Dendritic cell treated with granulocyte-macrophage colony-stimulating factor and Interleukin-4, amounts not matched to agents 40 ng/mL and 50 ng/mL, for 4 days (primary cell): ENCODE results near the gene ASTN2.
"Not testable (repeated sequence)": the region's sequence is repeated elsewhere in the genome, so short reads cannot be mapped to it uniquely, and the experiment has no call there.

Source experiments
- H3K27ac Mint-ChIP-seq: one replicate; pipeline ENCODE4 v1.8.0; 2022; ENCODE audit warnings: mild to moderate bottlenecking, mixed read lengths
- H3K27me3 Mint-ChIP-seq: one replicate; pipeline ENCODE4 v1.8.0; 2022; ENCODE audit warnings: mild to moderate bottlenecking, mixed read lengths
- H3K36me3 Mint-ChIP-seq: one replicate; pipeline ENCODE4 v1.8.0; 2022; ENCODE audit warnings: low read depth, mixed read lengths
- H3K4me1 Mint-ChIP-seq: one replicate; pipeline ENCODE4 v1.8.0; 2022; ENCODE audit warnings: low read depth, mixed read lengths
- H3K4me3 Mint-ChIP-seq: one replicate; pipeline ENCODE4 v1.8.0; 2022; ENCODE audit warnings: mild to moderate bottlenecking, moderate library complexity, mixed read lengths
- H3K9me3 Mint-ChIP-seq: one replicate; pipeline ENCODE4 v1.8.0; 2022; ENCODE audit warnings: mixed read lengths
- intact Hi-C: fragments of 100-400 bp; cut with micrococcal nuclease; formaldehyde crosslinking; loops from one replicate; pipeline ENCODE4 v1.15.0; 2022

The ASTN2 gene

DNA sequence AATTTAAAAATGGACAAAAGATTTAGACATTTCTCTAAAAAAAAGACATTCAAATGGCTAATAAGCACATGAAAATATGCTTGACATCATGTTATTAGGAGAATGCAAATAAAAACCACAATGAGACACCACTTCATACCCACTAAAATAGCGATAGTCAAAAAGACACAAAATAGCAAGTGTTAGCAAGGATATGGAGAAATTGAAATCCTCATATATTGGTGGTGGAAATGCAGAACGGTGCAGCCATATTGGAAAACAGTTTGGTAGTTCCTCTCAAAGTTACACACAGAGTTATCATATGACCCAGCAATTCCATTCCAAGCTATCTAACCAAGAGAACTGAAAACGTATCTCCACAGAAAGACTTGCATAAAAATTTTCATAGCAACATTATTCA lies 955.3 kb downstream of the ASTN2 start:
- H3K27me3 Mint-ChIP-seq: no peaks in the 10 kb centered on the region
- intact Hi-C loops: no loop called here
- H3K9me3 Mint-ChIP-seq: peaks cover 16% of the 10 kb centered on the region
- no peak overlapping the region for H3K27ac Mint-ChIP-seq
- H3K36me3 Mint-ChIP-seq: no peaks in the 10 kb centered on the region
- H3K4me3 Mint-ChIP-seq: no peak overlapping the region
- no peaks in the 10 kb centered on the region for H3K4me1 Mint-ChIP-seq

DNA sequence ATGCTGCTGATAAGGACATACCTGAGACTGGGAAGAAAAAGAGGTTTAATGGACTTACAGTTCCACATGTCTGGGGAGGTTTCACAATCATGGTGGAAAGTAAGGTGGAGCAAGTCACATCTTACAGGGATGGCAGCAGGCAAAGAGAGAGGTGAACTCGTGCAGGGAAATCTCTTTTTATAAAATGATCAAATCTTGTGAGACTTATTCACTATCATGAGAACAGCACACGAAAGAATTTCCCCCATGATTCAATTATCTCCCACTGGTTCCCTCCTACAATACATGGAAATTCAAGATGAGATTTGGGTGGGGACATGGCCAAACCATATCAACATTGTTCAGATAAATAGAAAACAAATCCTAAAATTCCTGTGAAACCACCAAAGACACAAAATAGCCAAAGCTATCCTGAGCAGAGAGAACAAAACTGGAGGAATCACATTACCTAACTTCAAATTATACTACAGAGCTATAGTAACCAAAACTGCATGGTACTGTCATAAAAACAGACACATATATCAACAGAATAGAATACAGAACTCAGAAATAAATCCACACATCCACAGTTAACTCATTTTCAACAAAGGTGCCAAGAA lies 958.3 kb downstream of the ASTN2 start:
- intact Hi-C loops: no loop called here
- Mint-ChIP-seq H3K27ac (no peak overlapping the region), H3K9me3 (peaks cover 16% of the 10 kb centered on the region), H3K36me3 (no peaks in the 10 kb centered on the region), H3K4me3 (no peak overlapping the region), H3K27me3 (no peaks in the 10 kb centered on the region), H3K4me1 (no peaks in the 10 kb centered on the region)

DNA sequence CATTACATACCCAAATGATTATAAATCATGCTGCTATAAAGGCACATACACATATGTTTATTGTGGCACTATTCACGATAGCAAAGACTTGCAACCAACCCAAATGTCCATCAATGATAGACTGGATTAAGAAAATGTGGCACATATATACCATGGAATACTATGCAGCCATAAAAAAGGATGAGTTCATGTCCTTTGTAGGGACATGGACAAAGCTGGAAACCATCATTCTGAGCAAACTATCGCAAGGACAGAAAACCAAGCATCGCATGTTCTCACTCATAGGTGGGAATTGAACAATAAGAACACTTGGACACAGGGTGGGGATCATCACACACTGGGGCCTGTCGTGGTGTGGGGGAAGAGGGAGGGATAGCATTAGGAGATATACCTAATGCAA lies 960.3 kb downstream of the ASTN2 start:
- intact Hi-C loops, H3K4me3 Mint-ChIP-seq, H3K27me3 Mint-ChIP-seq, H3K27ac Mint-ChIP-seq, H3K4me1 Mint-ChIP-seq, H3K36me3 Mint-ChIP-seq: not testable (repeated sequence)
- H3K9me3 Mint-ChIP-seq: peaks cover 16% of the 10 kb centered on the region

DNA sequence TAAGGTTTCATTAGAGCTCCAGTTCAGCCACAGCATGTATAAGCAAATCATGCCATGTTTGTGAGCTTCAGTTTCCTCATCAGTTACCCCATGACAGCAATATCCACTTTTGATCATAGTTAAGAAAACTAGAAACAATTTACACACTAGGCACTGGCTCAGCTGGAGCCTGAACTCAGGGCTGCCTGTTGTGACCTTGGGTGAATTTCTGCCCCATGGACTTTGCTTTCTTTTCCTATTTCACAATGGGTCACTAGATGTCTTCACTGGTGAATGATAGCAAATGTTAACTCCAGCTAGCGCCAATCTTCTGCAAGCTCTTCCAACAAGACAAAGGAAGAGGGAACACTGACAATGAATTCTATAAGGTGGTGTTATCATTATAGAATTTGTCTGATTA lies 961.1 kb downstream of the ASTN2 start:
- H3K27me3 Mint-ChIP-seq: no peaks in the 10 kb centered on the region
- no peak overlapping the region for H3K27ac Mint-ChIP-seq
- H3K4me1 Mint-ChIP-seq: peaks cover 6% of the 10 kb centered on the region
- peaks cover 16% of the 10 kb centered on the region for H3K9me3 Mint-ChIP-seq
- H3K36me3 Mint-ChIP-seq: no peaks in the 10 kb centered on the region
- no peak overlapping the region for H3K4me3 Mint-ChIP-seq
- intact Hi-C loops: no loop called here

DNA sequence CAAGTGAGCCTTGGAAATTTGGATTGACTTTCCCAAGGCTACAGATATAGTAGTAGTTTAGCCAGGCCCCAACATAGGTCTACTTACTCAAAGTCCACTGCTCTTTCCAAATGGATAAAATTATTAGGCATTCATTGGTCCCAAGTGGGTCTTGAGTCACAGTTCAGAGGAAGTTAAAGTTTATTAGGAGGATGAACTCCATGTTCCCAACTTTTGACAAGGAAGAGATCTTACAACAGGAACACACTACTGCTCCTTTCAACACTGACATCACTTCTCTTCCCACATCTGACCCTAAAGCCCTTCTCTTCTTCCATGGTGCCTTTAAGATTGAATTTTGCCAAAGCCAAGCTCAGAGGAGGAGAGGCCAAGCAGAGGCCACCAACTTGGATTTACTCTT lies 962.2 kb downstream of the ASTN2 start:
- peaks cover 6% of the 10 kb centered on the region for H3K4me1 Mint-ChIP-seq
- H3K9me3 Mint-ChIP-seq: peaks cover 16% of the 10 kb centered on the region
- no peak overlapping the region for H3K27ac Mint-ChIP-seq
- H3K4me3 Mint-ChIP-seq: no peak overlapping the region
- no peaks in the 10 kb centered on the region for H3K36me3 Mint-ChIP-seq
- no peaks in the 10 kb centered on the region for H3K27me3 Mint-ChIP-seq
- intact Hi-C loops: no loop called here

DNA sequence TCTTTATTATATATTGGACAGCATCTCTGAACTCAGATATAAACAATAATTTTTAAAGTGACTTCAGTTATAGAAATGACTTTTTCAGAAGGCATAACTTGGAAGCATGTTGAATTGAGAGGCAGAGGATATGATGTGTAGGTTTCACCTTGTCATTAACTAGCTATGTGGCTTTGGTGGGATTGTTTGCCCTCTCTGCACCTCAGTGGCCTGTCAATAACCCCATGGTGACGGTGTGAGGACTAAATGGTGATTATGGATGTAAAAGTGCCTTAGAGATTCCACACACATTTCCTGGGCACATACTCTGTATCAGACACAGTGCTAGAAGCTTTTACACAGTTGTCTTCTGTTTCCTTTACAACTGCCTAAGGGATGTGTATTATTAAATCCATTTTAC lies 962.6 kb downstream of the ASTN2 start:
- intact Hi-C loops: no loop called here
- Mint-ChIP-seq H3K9me3 (peaks cover 14% of the 10 kb centered on the region), H3K27me3 (no peaks in the 10 kb centered on the region), H3K27ac (no peak overlapping the region), H3K4me1 (peaks cover 6% of the 10 kb centered on the region), H3K36me3 (no peaks in the 10 kb centered on the region), H3K4me3 (no peak overlapping the region)

DNA sequence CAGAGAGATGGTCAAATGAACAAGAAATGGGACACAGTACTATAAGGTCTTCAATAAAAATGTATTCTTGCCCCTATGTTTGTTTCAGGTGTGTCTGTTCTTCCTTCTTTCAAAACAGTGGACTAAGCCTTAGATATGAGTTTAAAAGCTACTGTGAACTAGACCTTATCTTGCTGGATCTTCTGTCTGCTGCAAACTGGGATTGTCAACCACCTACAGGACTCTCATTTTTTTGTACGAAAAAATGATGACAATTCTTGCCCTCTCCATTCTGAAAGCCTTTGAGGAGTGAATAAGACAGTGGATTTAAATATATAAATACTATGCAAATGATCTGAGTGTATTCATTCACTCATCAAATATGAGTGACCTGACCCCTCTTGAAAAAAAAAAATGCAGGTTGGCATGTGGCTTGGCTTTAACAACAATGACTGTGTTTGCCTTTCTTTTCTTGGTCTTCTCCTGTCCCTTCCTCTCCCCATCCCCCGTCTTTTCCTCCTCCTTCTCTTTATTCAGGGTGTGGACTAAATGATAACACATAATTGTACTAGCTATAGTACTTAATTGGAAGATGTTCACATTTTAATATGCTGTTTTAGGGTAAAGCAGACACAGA lies 963.2 kb downstream of the ASTN2 start:
- no peaks in the 10 kb centered on the region for H3K36me3 Mint-ChIP-seq
- no peak overlapping the region for H3K4me3 Mint-ChIP-seq
- no peak overlapping the region for H3K27ac Mint-ChIP-seq
- peaks cover 8% of the 10 kb centered on the region for H3K9me3 Mint-ChIP-seq
- H3K4me1 Mint-ChIP-seq: peaks cover 6% of the 10 kb centered on the region
- no peaks in the 10 kb centered on the region for H3K27me3 Mint-ChIP-seq
- intact Hi-C loops: no loop called here

DNA sequence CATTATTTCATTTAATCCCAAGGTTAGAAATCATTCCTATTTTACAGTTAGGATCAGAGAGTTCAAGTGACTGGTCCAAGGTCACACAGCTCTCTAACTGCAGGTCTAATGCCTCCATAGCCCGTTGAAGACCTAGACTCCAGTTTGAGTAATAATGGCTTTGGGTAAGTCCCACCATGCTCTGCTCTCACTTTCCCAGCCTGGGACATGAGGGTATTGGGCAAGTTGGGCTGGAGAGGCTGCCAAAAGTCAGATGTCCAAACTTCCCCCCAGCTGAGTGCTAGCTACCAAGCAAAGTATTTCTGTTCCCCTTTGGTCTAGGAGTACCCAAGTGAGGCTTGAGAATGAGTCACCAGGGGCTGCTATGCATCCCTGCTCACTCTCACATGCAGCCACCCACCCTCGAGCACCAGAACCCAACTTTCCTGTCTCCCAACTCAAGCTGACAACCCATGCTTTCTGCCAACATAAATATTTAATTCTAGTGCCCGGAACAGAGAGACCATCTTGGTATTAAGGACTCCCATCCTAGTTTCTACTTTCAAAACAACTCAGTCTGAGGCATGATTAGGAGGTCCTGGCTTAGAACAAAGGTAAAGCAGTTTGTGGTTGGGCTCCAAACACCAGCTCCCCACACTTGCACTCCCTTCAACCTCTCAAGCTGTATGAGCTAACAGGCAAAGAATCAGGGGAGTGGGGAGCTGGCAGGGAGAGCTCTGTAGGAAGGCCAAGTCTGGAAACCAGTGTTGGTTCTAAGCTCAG lies 964.3 kb downstream of the ASTN2 start:
- Mint-ChIP-seq H3K4me1 (peaks cover 11% of the 10 kb centered on the region), H3K9me3 (no peaks in the 10 kb centered on the region), H3K27ac (no peak overlapping the region), H3K27me3 (no peaks in the 10 kb centered on the region), H3K4me3 (no peak overlapping the region), H3K36me3 (no peaks in the 10 kb centered on the region)
- intact Hi-C loops: no loop called here

DNA sequence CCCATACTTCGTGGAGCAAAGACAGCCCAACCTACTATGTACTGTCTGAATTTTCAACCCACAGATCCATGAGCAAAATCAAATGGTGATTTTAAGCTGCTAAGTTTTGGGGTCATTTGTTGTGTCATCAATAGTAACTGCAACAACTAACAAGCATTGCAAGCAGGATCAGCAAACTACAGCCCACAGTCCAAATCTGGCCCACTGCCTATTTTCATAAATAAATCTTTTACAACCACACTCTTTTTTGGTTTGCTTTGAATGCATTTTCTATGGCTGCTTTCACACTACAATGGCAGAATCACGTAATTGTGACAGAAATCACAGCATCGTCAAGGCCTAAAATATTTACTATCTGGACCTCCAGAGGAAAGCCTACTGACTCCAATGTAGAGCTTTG lies 964.9 kb downstream of the ASTN2 start:
- H3K4me3 Mint-ChIP-seq: no peak overlapping the region
- H3K36me3 Mint-ChIP-seq: no peaks in the 10 kb centered on the region
- peaks cover 11% of the 10 kb centered on the region for H3K4me1 Mint-ChIP-seq
- H3K27ac Mint-ChIP-seq: no peak overlapping the region
- H3K27me3 Mint-ChIP-seq: no peaks in the 10 kb centered on the region
- H3K9me3 Mint-ChIP-seq: no peaks in the 10 kb centered on the region
- intact Hi-C loops: no loop called here

DNA sequence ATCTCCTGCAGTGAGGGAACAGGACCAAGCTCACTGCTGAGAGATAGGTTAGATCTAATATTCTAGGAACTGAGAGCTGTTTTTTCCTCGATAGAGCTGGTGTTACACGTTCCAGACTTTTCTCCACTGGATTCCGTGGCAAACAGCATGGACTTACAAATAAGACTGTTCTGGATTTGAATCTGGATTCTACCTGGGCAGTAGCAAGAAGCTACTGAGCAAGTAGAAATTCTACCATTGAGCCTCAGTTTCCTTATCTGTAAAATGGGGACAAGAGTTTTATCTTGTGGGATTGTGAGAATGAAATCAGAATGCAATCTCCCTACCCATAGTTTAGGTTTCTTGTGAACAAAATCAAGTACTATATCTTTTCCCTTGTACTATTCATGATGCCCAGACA lies 966.4 kb downstream of the ASTN2 start:
- Mint-ChIP-seq H3K4me3 (no peak overlapping the region), H3K9me3 (no peaks in the 10 kb centered on the region), H3K36me3 (no peaks in the 10 kb centered on the region), H3K27me3 (no peaks in the 10 kb centered on the region), H3K4me1 (peaks cover 11% of the 10 kb centered on the region), H3K27ac (no peak overlapping the region)
- intact Hi-C loops: no loop called here

DNA sequence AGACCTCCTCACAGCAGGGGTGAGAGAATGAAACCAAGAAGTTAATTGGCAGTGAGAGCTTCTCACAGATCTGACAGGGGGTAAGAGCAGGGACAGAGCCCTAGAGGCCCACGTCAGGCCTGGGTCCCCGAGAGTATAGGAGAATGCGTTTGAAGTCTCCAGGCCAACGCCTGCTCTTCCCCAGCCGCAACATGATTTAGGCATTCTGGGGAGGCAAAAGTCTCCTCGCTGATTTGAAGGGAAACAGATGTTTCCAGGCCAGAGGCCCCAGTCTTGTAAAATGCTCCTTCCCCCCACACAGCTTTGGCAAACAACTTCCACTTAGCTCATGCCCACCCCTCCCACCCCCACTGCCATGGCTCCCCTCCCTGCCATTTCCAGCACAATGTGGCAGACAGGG lies 966.9 kb downstream of the ASTN2 start:
- Mint-ChIP-seq H3K27ac (no peak overlapping the region), H3K4me1 (peaks cover 11% of the 10 kb centered on the region), H3K9me3 (no peaks in the 10 kb centered on the region), H3K4me3 (no peak overlapping the region), H3K36me3 (no peaks in the 10 kb centered on the region), H3K27me3 (no peaks in the 10 kb centered on the region)
- intact Hi-C loops: no loop called here

DNA sequence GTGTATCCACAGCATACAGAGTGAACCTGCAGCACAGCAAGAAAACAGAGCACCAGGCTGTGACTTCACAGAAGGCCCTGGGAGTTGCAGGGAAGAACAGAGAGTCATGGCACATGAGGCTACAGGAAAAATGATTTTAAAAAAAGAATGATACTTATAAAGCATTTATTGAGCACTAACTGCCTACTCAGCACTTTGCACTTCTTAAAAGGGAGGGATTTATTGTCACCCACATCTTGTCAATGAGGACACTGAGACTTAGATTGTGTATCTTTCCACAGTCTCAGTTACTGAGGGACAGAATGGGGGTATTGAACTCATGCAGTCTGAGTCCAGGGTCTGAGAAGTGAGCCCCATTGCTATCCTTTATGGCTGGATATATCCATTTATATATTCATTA lies 972.3 kb downstream of the ASTN2 start:
- H3K4me1 Mint-ChIP-seq: peaks cover 6% of the 10 kb centered on the region
- H3K36me3 Mint-ChIP-seq: no peaks in the 10 kb centered on the region
- H3K4me3 Mint-ChIP-seq: no peak overlapping the region
- H3K9me3 Mint-ChIP-seq: no peaks in the 10 kb centered on the region
- H3K27ac Mint-ChIP-seq: no peak overlapping the region
- H3K27me3 Mint-ChIP-seq: no peaks in the 10 kb centered on the region
- intact Hi-C loops: no loop called here

DNA sequence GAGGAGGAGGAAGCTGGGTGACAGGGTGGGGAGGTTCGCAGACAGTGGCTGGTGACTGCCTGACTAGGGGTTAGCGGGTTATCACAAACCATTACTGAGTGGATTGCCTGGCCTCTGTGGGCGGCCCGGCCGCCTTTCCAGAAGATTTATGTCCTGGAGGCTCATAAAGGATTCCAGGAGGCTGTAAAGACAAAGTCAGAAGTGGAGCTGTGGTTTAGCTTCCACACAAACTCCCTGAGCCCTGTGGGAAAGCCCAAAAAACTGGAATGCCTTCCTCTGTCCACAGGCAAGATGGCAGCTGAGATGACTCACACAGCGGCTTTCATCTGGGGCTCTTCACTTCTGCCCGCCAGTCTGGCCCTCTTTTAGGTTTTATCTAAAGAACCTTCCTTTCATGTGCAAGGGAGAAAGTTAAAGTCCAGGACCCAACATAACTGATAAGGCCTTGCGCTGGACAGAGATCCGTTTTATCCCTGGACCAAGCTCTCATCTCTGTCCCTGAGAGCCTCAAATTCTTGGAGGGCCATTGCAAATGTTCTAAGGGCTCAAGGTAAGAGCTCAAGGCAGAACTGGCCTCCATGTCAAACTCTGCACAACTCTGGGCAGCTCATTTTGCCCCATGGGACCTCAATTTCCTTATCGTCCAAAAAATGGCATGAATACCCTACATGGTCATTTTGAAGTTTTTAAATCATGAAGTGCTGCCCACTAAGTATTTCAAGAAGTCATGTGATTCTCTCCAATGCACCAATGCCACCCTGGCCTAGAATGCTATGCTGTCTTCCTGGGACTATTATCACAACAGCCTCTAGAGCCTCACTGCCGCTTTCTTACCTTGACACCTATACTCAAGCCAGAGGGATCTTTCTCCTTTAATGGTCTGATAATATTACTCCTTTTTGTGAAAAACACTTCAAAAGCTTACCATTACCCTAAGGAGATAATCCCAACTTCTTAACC lies 977.2 kb downstream of the ASTN2 start:
- H3K4me3 Mint-ChIP-seq: no peak overlapping the region
- no peaks in the 10 kb centered on the region for H3K27me3 Mint-ChIP-seq
- intact Hi-C loops: no loop called here
- H3K36me3 Mint-ChIP-seq: no peaks in the 10 kb centered on the region
- no peaks in the 10 kb centered on the region for H3K4me1 Mint-ChIP-seq
- H3K9me3 Mint-ChIP-seq: no peaks in the 10 kb centered on the region
- no peak overlapping the region for H3K27ac Mint-ChIP-seq

DNA sequence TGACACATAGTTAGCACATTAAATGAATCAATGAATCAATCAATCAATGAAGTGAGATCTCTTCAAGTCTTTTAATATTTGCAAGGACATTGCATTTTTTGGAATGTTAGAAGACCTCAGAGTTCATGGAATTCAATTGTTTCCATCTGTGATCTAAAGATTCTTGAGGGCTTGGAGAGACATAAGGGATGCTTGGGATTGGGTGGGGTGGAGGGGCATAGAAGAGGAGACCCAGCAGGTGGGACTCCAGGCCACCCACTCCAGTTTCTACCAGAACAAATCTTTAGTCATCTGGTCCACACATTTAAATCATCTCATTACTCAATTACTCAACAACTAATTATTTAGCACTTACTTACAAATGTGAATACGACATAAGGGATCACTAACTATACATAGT lies 978.7 kb downstream of the ASTN2 start:
- no peak overlapping the region for H3K4me3 Mint-ChIP-seq
- H3K9me3 Mint-ChIP-seq: no peaks in the 10 kb centered on the region
- intact Hi-C loops: no loop called here
- H3K27me3 Mint-ChIP-seq: no peaks in the 10 kb centered on the region
- no peak overlapping the region for H3K27ac Mint-ChIP-seq
- no peaks in the 10 kb centered on the region for H3K36me3 Mint-ChIP-seq
- no peaks in the 10 kb centered on the region for H3K4me1 Mint-ChIP-seq
